ENCODE results near the gene ACSL3.

Gene ACSL3

GRCh38 chr2:222875482-222875881 lies 14.6 kb downstream of the ACSL3 start:
- intact Hi-C loops (cut with DNase I; ENCODE audit: low total_unique reads), result no loop called here

GRCh38 chr2:222876947-222877346 lies 16.1 kb downstream of the ACSL3 start:
- no peak for DNase-seq
- no peak overlapping the region for H3K4me3 ChIP-seq
- TF ChIP-seq CTCF (IDR thresholded peaks at IDR 0.05), result no peak
- H3K27ac ChIP-seq, result no peak overlapping the region
- peaks cover 0 to 53% (median 11%) of the 10 kb centered on the region in 4 donors for H3K4me1 ChIP-seq
- intact Hi-C loops (cut with DNase I; ENCODE audit: low total_unique reads), result no loop called here
- H3K36me3 ChIP-seq, result no peaks in the 10 kb centered on the region
- H3K27me3 ChIP-seq, result no peaks in the 10 kb centered on the region
- no peaks in the 10 kb centered on the region for H3K9me3 ChIP-seq

More at GRCh38 chr2:222875482-222875881, 14.6 kb downstream of the ACSL3 start:
- Histone ChIP-seq H3K27me3 (no peaks in the 10 kb centered on the region), H3K4me3 (no peak overlapping the region), H3K27ac (no peak overlapping the region), H3K4me1 (peaks cover 0 to 52% (median 16%) of the 10 kb centered on the region in 4 donors), H3K36me3 (no peaks in the 10 kb centered on the region), H3K9me3 (no peaks in the 10 kb centered on the region)
- no peak for TF ChIP-seq CTCF (IDR thresholded peaks at IDR 0.05)
- DNase-seq, result no peak

GRCh38 chr2:222877556-222878300 lies 16.9 kb downstream of the ACSL3 start:
- intact Hi-C loops (cut with DNase I; ENCODE audit: low total_unique reads), result no loop called here

DNA sequence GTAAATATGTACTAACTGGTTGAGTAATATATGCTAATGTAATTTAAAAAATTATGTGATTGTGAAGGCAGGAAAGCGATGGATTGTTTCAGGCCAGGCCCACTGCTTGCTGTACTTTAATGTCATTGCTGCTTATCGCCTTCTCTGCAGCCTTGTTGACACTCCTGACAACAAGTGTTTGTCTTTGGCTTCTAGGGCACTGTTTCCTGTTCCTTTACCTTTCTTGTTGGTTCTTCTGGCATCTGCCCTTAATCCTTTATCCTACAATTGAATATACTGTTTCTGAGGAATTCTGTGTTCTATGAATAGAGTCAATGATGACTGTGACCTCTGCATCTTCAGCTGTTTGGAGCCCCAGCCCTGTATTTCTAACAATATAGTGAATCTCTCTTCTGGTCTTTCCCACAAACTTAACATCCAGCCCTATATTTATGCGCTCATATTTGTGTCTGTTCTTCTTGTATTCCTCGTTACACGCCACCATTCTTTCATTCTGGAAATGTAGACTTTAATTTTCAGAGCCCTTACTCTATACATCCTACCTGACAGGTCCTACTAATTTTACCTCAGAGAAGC lies 17.6 kb downstream of the ACSL3 start:
- DNase-seq, result no peak
- Histone ChIP-seq H3K9me3 (no peaks in the 10 kb centered on the region), H3K36me3 (no peaks in the 10 kb centered on the region), H3K27ac (no peak overlapping the region), H3K27me3 (no peaks in the 10 kb centered on the region), H3K4me3 (no peak overlapping the region), H3K4me1 (peaks cover 0 to 58% (median 14%) of the 10 kb centered on the region in 4 donors)
- intact Hi-C loops (cut with DNase I; ENCODE audit: low total_unique reads), result no loop called here
- no peak for TF ChIP-seq CTCF (IDR thresholded peaks at IDR 0.05)

More at GRCh38 chr2:222877556-222878300, 16.9 kb downstream of the ACSL3 start:
- no peaks in the 10 kb centered on the region for H3K36me3 ChIP-seq
- no peak overlapping the region for H3K4me3 ChIP-seq
- H3K4me1 ChIP-seq, result peaks cover 0 to 54% (median 11%) of the 10 kb centered on the region in 4 donors
- no peak overlapping the region for H3K27ac ChIP-seq
- H3K27me3 ChIP-seq, result no peaks in the 10 kb centered on the region
- no peaks in the 10 kb centered on the region for H3K9me3 ChIP-seq
- no peak for DNase-seq
- no peak for TF ChIP-seq CTCF (IDR thresholded peaks at IDR 0.05)

- H3K27me3 ChIP-seq, result no peaks in the 10 kb centered on the region
- no peak overlapping the region for H3K4me3 ChIP-seq
- intact Hi-C loops (cut with DNase I; ENCODE audit: low total_unique reads), result no loop called here
- no peaks in the 10 kb centered on the region for H3K36me3 ChIP-seq
- no peak for TF ChIP-seq CTCF (IDR thresholded peaks at IDR 0.05)
- H3K4me1 ChIP-seq, result peaks cover 0 to 63% (median 16%) of the 10 kb centered on the region in 4 donors
- H3K27ac ChIP-seq, result no peak overlapping the region
- DNase-seq, result no peak
- H3K9me3 ChIP-seq, result no peaks in the 10 kb centered on the region
These were observed 18.2 kb downstream of the ACSL3 start for GRCh38 chr2:222878877-222879603.
